Hepatocyte (in vitro differentiated cells): ENCODE results near the gene NID1.

Experiments used
- CTCF ChIP-seq: fragments of 200-600 bp; sonication (generic); IDR thresholded peaks from 2 replicates; pipeline ENCODE4 v1.5.1; 2016; ENCODE audit warnings: antibody characterized with exemption, mild to moderate bottlenecking; ENCODE audit not compliant: poor library complexity
- EZH2phosphoT487 ChIP-seq: fragments of 200-600 bp; sonication (generic); IDR thresholded peaks from one replicate; pipeline ENCODE4 v1.6.1; 2018; ENCODE audit warnings: antibody characterized with exemption, mild to moderate bottlenecking, low read depth, moderate library complexity; ENCODE audit not compliant: unreplicated experiment, severe bottlenecking

- TF ChIP-seq CTCF (no peak), EZH2phosphoT487 (no peak)
These were observed 35.4 kb downstream of the NID1 start for GRCh38 chr1:236029428-236029940.
